ENCODE results near the gene PRKCB. TPM values are rescaled to one million over a fixed set of nuclear protein-coding genes. Genes with fewer than 3 reads are reported as not detected.

Gene PRKCB
- total RNA-seq, result not detected in 2 replicates

GRCh38 chr16:23835390-23836077 lies at the start of gene PRKCB:
Gene PRKCB, plus strand, starts transcription at chr16:23835983.

GRCh38 chr16:24255456-24256371 lies 419.9 kb downstream of the PRKCB start, which contains the start of gene CACNG3:
Gene CACNG3, plus strand, starts transcription at chr16:24256335. Its CDS starts 420 bp downstream, at chr16:24256755.

Other genes starting within 250 kb of the PRKCB start
- 205 and 239 TPM in 2 replicates for gene NDUFAB1, start 239.7 kb upstream of the PRKCB start, total RNA-seq
- 6.7 and 9.7 TPM in 2 replicates for gene PALB2, start 194.7 kb upstream of the PRKCB start, total RNA-seq
- 53.2 and 78.6 TPM in 2 replicates for gene DCTN5, start 194.5 kb upstream of the PRKCB start, total RNA-seq
- gene PLK1, start 157.1 kb upstream of the PRKCB start, total RNA-seq, result 80.4 and 91.7 TPM in 2 replicates
- not detected in 2 replicates for gene ERN2, start 122.8 kb upstream of the PRKCB start, total RNA-seq
- not detected in 2 replicates for gene CHP2, start 81.0 kb upstream of the PRKCB start, total RNA-seq